Transverse colon (tissue), 4 donors: Measurements from ENCODE around the gene MREG.

ENCODE experiments used
- CTCF ChIP-seq, 5 experiments: fragments of 200-600 bp in 3 of 5; fragments of 450-650 bp in 2 of 5; sonication (generic) in 3 of 5; IDR thresholded peaks; 1 replicate in 2 of 5; 2 replicates in 3 of 5; pipeline ENCODE4 v1.5.1; 2016 to 2017; ENCODE audit warnings: antibody characterized with exemption in 5 of 5, inconsistent platforms in 3 of 5, mild to moderate bottlenecking in 2 of 5, moderate library complexity in 1 of 5
- POLR2A ChIP-seq: fragments of 450-650 bp; IDR thresholded peaks from one replicate; pipeline ENCODE4 v1.6.1; 2016; ENCODE audit warnings: antibody characterized with exemption, mild to moderate bottlenecking, moderate library complexity
- POLR2AphosphoS5 ChIP-seq, 3 donors: sonication (generic); formaldehyde crosslinking; IDR thresholded peaks; one replicate each; pipeline ENCODE4 v1.6.1; 2016; ENCODE audit warnings: antibody characterized with exemption in 3 of 3

GRCh38 chr2:216012830-216013079, 596 bp downstream of the MREG start:
- no peak for TF ChIP-seq POLR2A
- TF ChIP-seq CTCF (IDR thresholded peaks at IDR 0.05): no peak
- no peak for TF ChIP-seq POLR2AphosphoS5 (IDR thresholded peaks at IDR 0.05)
